ENCODE measurements around the gene ZNF783.

- TF ChIP-seq CTCF (IDR thresholded peaks at IDR 0.05; ENCODE audit: low read length) (no peak), EZH2phosphoT487 (IDR thresholded peaks at IDR 0.05; ENCODE audit: low read length) (no peak)
These were observed 71.3 kb downstream of the ZNF783 start for GRCh38 chr7:149333321-149333717.
